SK-N-SH (cell line): Measurements from ENCODE around the gene LONP2.

ENCODE experiments used
- CTCF ChIP-seq: fragments of 200-600 bp; sonication (generic); IDR thresholded peaks from 2 replicates; pipeline ENCODE4 v1.6.1; 2017; ENCODE audit warnings: antibody characterized with exemption, mild to moderate bottlenecking, moderate library complexity
- EP300 ChIP-seq, 2 experiments: IDR thresholded peaks; 2 replicates each; pipeline versions ENCODE4 v1.4.0 to v1.6.1; 2012; ENCODE audit warnings: borderline replicate concordance in 1 of 2, low read depth in 1 of 2, low read length in 1 of 2
- EZH2phosphoT487 ChIP-seq: fragments of 200-600 bp; sonication (generic); IDR thresholded peaks from 2 replicates; pipeline ENCODE4 v1.6.1; 2017; ENCODE audit warnings: low read depth, mixed run types, mild to moderate bottlenecking, antibody characterized with exemption, moderate library complexity, borderline replicate concordance
- JUND ChIP-seq: IDR thresholded peaks from 2 replicates; pipeline ENCODE4 v1.4.0; 2012
- POLR2AphosphoS5 ChIP-seq: IDR thresholded peaks from 2 replicates; pipeline ENCODE4 v1.6.1; 2012; ENCODE audit warnings: low read depth, low read length
- RAD21 ChIP-seq: IDR thresholded peaks from 2 replicates; pipeline ENCODE4 v1.6.1; 2012; ENCODE audit warnings: mild to moderate bottlenecking, low read length
- REST ChIP-seq: IDR thresholded peaks from 2 replicates; pipeline ENCODE4 v1.6.1; 2012; ENCODE audit warnings: mild to moderate bottlenecking, low read depth, low read length, moderate library complexity
- RFX5 ChIP-seq: IDR thresholded peaks from 2 replicates; pipeline ENCODE4 v1.6.1; 2012; ENCODE audit warnings: mild to moderate bottlenecking, improper control_type of control experiment, low read length
- RXRA ChIP-seq: IDR thresholded peaks from 2 replicates; pipeline ENCODE4 v1.4.0; 2012; ENCODE audit warnings: low read depth, mild to moderate bottlenecking, borderline replicate concordance
- TAF1 ChIP-seq: IDR thresholded peaks from 2 replicates; pipeline ENCODE4 v1.6.1; 2012; ENCODE audit warnings: low read depth, mild to moderate bottlenecking, low read length, moderate library complexity, borderline replicate concordance
- TCF12 ChIP-seq: IDR thresholded peaks from 2 replicates; pipeline ENCODE4 v1.4.0; 2012
- USF2 ChIP-seq: fragments of 150-350 bp; IDR thresholded peaks from 2 replicates; pipeline ENCODE4 v1.6.1; 2017; ENCODE audit warnings: antibody characterized with exemption, low read length, low read depth, borderline replicate concordance
- YY1 ChIP-seq: IDR thresholded peaks from 2 replicates; pipeline ENCODE4 v1.4.0; 2012; ENCODE audit warnings: low read depth, mild to moderate bottlenecking

- TF ChIP-seq CTCF = no peak
- TF ChIP-seq RXRA = no peak
- TF ChIP-seq EZH2phosphoT487 = no peak
- no peak for TF ChIP-seq POLR2AphosphoS5
- no peak for TF ChIP-seq YY1
- TF ChIP-seq TCF12 = no peak
- TF ChIP-seq REST = no peak
- no peak for TF ChIP-seq RAD21
- TF ChIP-seq RFX5 = no peak
- no peak for TF ChIP-seq EP300 (IDR thresholded peaks at IDR 0.05; ENCODE audit: borderline replicate concordance in 1 of 2, low read depth in 1 of 2, low read length in 1 of 2)
- no peak for TF ChIP-seq JUND
- TF ChIP-seq USF2 = no peak
- TF ChIP-seq TAF1 = no peak
Observed at GRCh38 chr16:48361540-48362144, 117.5 kb downstream of the LONP2 start.
